Posterior vena cava (tissue), 2 donors: ENCODE data around the gene KLRB1. TPM values are rescaled to one million over a fixed set of nuclear protein-coding genes. Genes with fewer than 3 reads are reported as not detected.
"Not testable (repeated sequence)": the region's sequence is repeated elsewhere in the genome, so short reads cannot be mapped to it uniquely, and the experiment has no call there.

Source experiments
- DNase-seq: peaks from one replicate; pipeline ENCODE4 v3.0.0-alpha.2; 2020; ENCODE audit warnings: low spot score
- intact Hi-C, 2 donors: fragments of 100-400 bp; cut with DNase I; formaldehyde crosslinking; loops; one replicate each; pipeline versions ENCODE4 v1.14.1 to v1.14.2; 2022 to 2023
- total RNA-seq, 2 donors: library from RNA; stranded (reverse); fragmentation: NEBNext Ultra II Directional; extraction: Animal tissue kit (Norgen Biotek cat#: 25700); gene quantifications; one replicate each; pipeline ENCODE4 v1.2.1, GENCODE V29; 2021
- donor health status: DM: yes; HTN: yes; CAD: no.
- donor health status: DM: yes; HTN: yes; CAD: no.

The KLRB1 gene
- total RNA-seq, 2 donors from 2014 or later, result 0.67 to 1.0 TPM

DNA sequence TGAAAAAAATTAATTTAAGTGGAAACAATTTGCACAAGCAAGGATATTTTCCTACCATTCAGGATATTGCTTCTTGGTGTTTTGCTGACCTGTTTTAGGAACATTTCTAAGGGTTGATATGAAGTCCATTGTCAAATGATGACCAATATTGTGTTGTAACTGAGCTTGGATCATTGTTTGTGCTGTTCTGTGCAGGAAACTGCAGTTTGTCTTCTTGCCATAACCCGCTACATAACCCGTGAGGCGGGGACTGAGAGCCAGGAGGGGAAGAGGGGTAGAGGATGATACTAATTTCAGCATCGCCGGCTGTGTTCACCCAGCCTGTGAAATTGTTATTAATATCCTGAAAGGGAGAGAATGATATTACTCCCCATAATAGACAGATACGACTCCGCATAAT is 41.6 kb downstream of the KLRB1 start:
- DNase-seq, intact Hi-C loops: not testable (repeated sequence)

DNA sequence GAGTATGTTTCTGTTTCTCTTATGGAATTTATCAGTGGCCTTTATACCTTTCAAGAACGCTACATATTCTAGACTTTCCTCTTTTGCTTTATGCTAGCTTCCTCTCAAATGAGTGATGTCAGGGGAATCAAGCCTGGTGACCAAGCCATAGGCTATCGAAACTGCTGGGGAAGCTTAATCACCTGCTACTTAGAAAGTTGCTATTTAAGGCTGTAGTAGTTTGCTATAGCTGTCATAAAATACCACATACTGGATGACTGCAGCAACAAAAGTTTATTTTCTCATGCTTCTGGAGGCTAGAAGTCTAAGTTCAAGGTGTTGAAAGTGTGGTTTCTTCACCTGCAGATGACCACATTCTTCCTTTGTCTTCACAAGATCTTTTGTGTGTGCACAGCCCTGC is 43.3 kb downstream of the KLRB1 start:
- DNase-seq, intact Hi-C loops: not testable (repeated sequence)

DNA sequence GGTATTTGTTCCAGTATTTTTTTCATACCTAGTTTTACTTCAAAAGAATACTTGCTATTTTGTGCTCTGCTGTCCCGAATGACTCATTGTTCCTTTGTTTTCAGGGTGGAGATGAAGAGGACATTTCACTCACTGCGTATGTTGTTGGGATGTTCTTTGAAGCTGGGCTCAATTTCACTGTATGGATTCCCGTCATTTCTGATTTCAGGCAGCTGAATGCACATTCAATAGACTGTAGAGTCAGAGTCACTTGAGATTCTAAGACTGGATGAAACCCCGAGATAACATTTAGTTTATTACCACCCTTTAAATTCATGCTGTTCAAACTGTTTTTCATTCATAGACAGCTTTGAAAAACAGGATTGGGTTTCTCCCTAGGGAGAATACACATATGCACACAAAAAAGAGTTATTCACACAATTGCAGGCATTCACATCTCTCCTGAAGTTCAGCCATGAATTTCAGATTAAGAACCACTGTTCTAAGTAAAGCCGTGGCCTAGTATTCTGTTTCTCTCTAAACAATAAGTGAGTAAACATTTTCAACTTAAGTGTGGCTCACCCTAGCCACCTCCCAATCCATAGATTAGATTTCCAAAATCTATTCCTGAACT is 44.8 kb downstream of the KLRB1 start:
- intact Hi-C loops, result not testable (repeated sequence)

DNA sequence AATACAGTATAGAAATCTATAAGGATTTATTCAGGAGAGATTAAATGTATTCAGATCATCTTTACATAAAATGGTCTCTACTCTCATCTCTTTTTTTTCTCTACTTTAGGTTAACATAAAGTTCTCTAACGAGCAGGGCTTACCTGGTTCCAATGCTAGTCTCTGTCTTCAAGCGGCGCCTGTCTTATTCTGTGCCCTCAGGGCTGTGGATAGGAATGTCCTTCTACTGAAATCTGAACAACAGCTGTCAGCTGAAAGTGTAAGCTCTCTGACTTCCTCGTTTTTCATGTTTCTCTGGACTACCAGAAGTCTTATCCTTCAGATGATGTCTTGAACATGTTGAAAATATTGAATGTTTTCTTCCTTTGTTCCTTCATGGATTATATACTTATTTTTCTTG is 62.2 kb downstream of the KLRB1 start:
- intact Hi-C loops, result not testable (repeated sequence)

More for the DNA sequence above, 44.8 kb downstream of the KLRB1 start:
- DNase-seq, result not testable (repeated sequence)

More for the DNA sequence above, 62.2 kb downstream of the KLRB1 start:
- DNase-seq, result not testable (repeated sequence)

Other genes starting within 250 kb of the KLRB1 start
- 10 to 100 TPM in 1 of 2 donors, 1 to 10 TPM in 1; 7.8 to 12.6 TPM for gene CLEC2D, start 61.8 kb upstream of the KLRB1 start, total RNA-seq
- 1 to 10 TPM in 1 of 2 donors, not detected in 1; 1.9 TPM for gene CLECL1, start 125.2 kb upstream of the KLRB1 start, total RNA-seq
- 1 to 10 TPM; 5.0 to 5.1 TPM for gene CD69, start 153.0 kb upstream of the KLRB1 start, total RNA-seq
- under 1 TPM; 0.33 to 0.88 TPM for gene KLRF1, start 219.6 kb upstream of the KLRB1 start, total RNA-seq